Activated CD4-positive, alpha-beta T cell treated with anti-CD3 and anti-CD28 coated beads, Interleukin-2, Interleukin-4, amounts not matched to agents 100 ng/mL and 50 ng/mL, durations not matched to agents 16 hours and 8 hours (primary cell): ENCODE data around the gene SDR42E1.
"Not testable (repeated sequence)": the region's sequence is repeated elsewhere in the genome, so short reads cannot be mapped to it uniquely, and the experiment has no call there.

ENCODE experiments used
- DNase-seq: peaks from one replicate; pipeline ENCODE4 v3.0.0-alpha.2; 2020; ENCODE audit warnings: low spot score

Gene SDR42E1

GRCh38 chr16:82037251-82037650 is 26.0 kb upstream of the SDR42E1 start:
- no peak for DNase-seq

- DNase-seq: no peak
Measured at GRCh38 chr16:82034981-82035612, 23.8 kb upstream of the SDR42E1 start, which contains the start of gene HSD17B2. Gene HSD17B2, plus strand, starts transcription at chr16:82035253. Its CDS starts 172 bp downstream, at chr16:82035425.

- DNase-seq: no peak
Measured at GRCh38 chr16:82033683-82034300, 22.5 kb upstream of the SDR42E1 start.

GRCh38 chr16:82033006-82033405 is 21.7 kb upstream of the SDR42E1 start:
- no peak for DNase-seq

GRCh38 chr16:82031116-82032084 is 20.1 kb upstream of the SDR42E1 start:
- DNase-seq: no peak

GRCh38 chr16:82027629-82028064 is 16.4 kb upstream of the SDR42E1 start:
- DNase-seq: no peak

GRCh38 chr16:82024883-82025282 is 13.6 kb upstream of the SDR42E1 start:
- DNase-seq: no peak

GRCh38 chr16:82024316-82024715 is 13.0 kb upstream of the SDR42E1 start:
- no peak for DNase-seq

GRCh38 chr16:82023206-82023605 is 11.9 kb upstream of the SDR42E1 start:
- no peak for DNase-seq

- DNase-seq: no peak
Measured at GRCh38 chr16:82020051-82020450, 8.8 kb upstream of the SDR42E1 start.

- DNase-seq: no peak
Measured at GRCh38 chr16:82019535-82019934, 8.3 kb upstream of the SDR42E1 start.

- DNase-seq: no peak
Measured at GRCh38 chr16:82017911-82018568, 6.8 kb upstream of the SDR42E1 start.

- DNase-seq: no peak
Measured at GRCh38 chr16:82016964-82017363, 5.7 kb upstream of the SDR42E1 start.

- DNase-seq: peak; percentile 3
Measured at GRCh38 chr16:82016263-82016662, 5.0 kb upstream of the SDR42E1 start.

- DNase-seq: no peak
Measured at GRCh38 chr16:82013139-82013538, 1.9 kb upstream of the SDR42E1 start.

- DNase-seq: no peak
Measured at GRCh38 chr16:82010649-82011048, 621 bp downstream of the SDR42E1 start.

GRCh38 chr16:82009789-82010188 is 1.5 kb downstream of the SDR42E1 start:
- DNase-seq: not testable (repeated sequence)

GRCh38 chr16:82008957-82009592 is 2.2 kb downstream of the SDR42E1 start:
- no peak for DNase-seq

- no peak for DNase-seq
Measured at GRCh38 chr16:82007189-82007588, 4.1 kb downstream of the SDR42E1 start.

GRCh38 chr16:82006036-82006435 is 5.2 kb downstream of the SDR42E1 start:
- no peak for DNase-seq

GRCh38 chr16:82005027-82005830 is 6.0 kb downstream of the SDR42E1 start:
- no peak for DNase-seq
